B cell (primary cell): Measurements from ENCODE around the gene CTNNBL1. TPM values are rescaled to one million over a fixed set of nuclear protein-coding genes. Genes with fewer than 3 reads are reported as not detected.

Experiments
- ATAC-seq: fragments of 200-7000 bp; cut with Tn5 transposase; one replicate; pipeline ENCODE4 v1.10.0; 2021; ENCODE audit warnings: low read depth, mild to moderate bottlenecking, moderate number of reproducible peaks, moderate library complexity
- CTCF ChIA-PET: fragments of 350-600 bp; sonication (Branson Sonifier 250); formaldehyde crosslinking; loops from one replicate; lab custom pipeline; 2021; ENCODE audit warnings: antibody characterized with exemption, inconsistent platforms; lab: Charles Lee
- POLR2A ChIA-PET: fragments of 350-600 bp; sonication (Branson Sonifier 250); formaldehyde crosslinking; loops from one replicate; lab custom pipeline; 2021; ENCODE audit warnings: antibody characterized with exemption; lab: Charles Lee
- DNase-seq: peaks from one replicate; pipeline ENCODE4 v3.0.0; 2013
- H2AFZ ChIP-seq: 2 replicates; pipeline ENCODE4 v1.6.1; 2012; ENCODE audit warnings: mild to moderate bottlenecking, low read depth, low read length; ENCODE audit not compliant: insufficient read depth, poor library complexity, severe bottlenecking
- H3K27ac ChIP-seq, 2 donors: 1 replicate in 1 of 2; 2 replicates in 1 of 2; pipeline ENCODE4 v1.5.1; 2012 to 2013; ENCODE audit warnings: low read length in 2 of 2, mild to moderate bottlenecking in 2 of 2, moderate library complexity in 1 of 2
- H3K27me3 ChIP-seq, 4 experiments: fragments of 200-600 bp in 1 of 4; sonication (generic) in 1 of 4; replicated peaks in 1 of 4; 1 replicate in 2 of 4; 2 replicates in 2 of 4; pipeline versions ENCODE4 v1.6.1 to v1.7.0; 2013 to 2016; ENCODE audit warnings: low read length in 3 of 4, mild to moderate bottlenecking in 2 of 4, mixed read lengths in 1 of 4, moderate library complexity in 1 of 4; ENCODE audit not compliant: insufficient read depth in 4 of 4, control insufficient read depth in 3 of 4; ENCODE audit errors: control extremely low read depth in 1 of 4
- H3K36me3 ChIP-seq, 2 experiments: replicated peaks in 1 of 2; 1 replicate in 1 of 2; 2 replicates in 1 of 2; pipeline versions ENCODE4 v1.6.1 to v1.7.1; 2013; ENCODE audit warnings: low read length in 1 of 2; ENCODE audit not compliant: insufficient read depth in 2 of 2, control insufficient read depth in 1 of 2; ENCODE audit errors: control extremely low read depth in 1 of 2, extremely low read depth in 1 of 2
- H3K4me1 ChIP-seq, 2 donors: fragments of 200-600 bp in 1 of 2; sonication (generic) in 1 of 2; 1 replicate in 1 of 2; 2 replicates in 1 of 2; pipeline versions ENCODE4 v1.5.1 to v1.6.1; 2013 to 2017; ENCODE audit warnings: low read length in 2 of 2; ENCODE audit not compliant: control insufficient read depth in 2 of 2, insufficient read depth in 2 of 2
- H3K4me2 ChIP-seq: replicated peaks from 2 replicates; pipeline ENCODE3; 2012; ENCODE audit warnings: mild to moderate bottlenecking, low read depth, low read length; ENCODE audit not compliant: poor library complexity, severe bottlenecking
- H3K4me3 ChIP-seq, 5 experiments: fragments of 200-600 bp in 1 of 5; sonication (generic) in 1 of 5; 1 replicate in 3 of 5; 2 replicates in 2 of 5; pipeline versions ENCODE4 v1.5.1 to v1.7.0; 2011 to 2016; ENCODE audit warnings: low read length in 4 of 5, mild to moderate bottlenecking in 4 of 5, low read depth in 2 of 5, control low read depth in 1 of 5, moderate library complexity in 1 of 5; ENCODE audit not compliant: insufficient read depth in 1 of 5; ENCODE audit errors: control extremely low read depth in 1 of 5, extremely low read depth in 1 of 5
- H3K79me2 ChIP-seq: fragments of 200-600 bp; sonication (generic); one replicate; pipeline ENCODE4 v1.6.0; 2016; ENCODE audit warnings: low read length; ENCODE audit not compliant: control insufficient read depth, insufficient read depth
- H3K9ac ChIP-seq: fragments of 200-600 bp; sonication (generic); 2 replicates; pipeline ENCODE4 v1.6.1; 2017; ENCODE audit warnings: mild to moderate bottlenecking, low read length, moderate library complexity
- H3K9me3 ChIP-seq, 3 donors: one replicate each; pipeline versions ENCODE4 v1.6.1 to v1.7.1; 2013; ENCODE audit warnings: low read length in 2 of 3; ENCODE audit not compliant: control insufficient read depth in 2 of 3, insufficient read depth in 1 of 3; ENCODE audit errors: control extremely low read depth in 1 of 3
- H4K20me1 ChIP-seq: 2 replicates; pipeline ENCODE4 v1.6.0; 2012; ENCODE audit warnings: mild to moderate bottlenecking, low read length; ENCODE audit not compliant: insufficient read depth, control insufficient read depth, poor library complexity, severe bottlenecking
- H3K27ac Mint-ChIP-seq: one replicate; pipeline ENCODE4 v1.8.0; 2021; ENCODE audit warnings: mixed read lengths
- H3K27me3 Mint-ChIP-seq: one replicate; pipeline ENCODE4 v1.8.0; 2021; ENCODE audit warnings: mixed read lengths
- H3K4me1 Mint-ChIP-seq: one replicate; pipeline ENCODE4 v1.8.0; 2021; ENCODE audit warnings: mixed read lengths
- H3K4me3 Mint-ChIP-seq: one replicate; pipeline ENCODE4 v1.8.0; 2021; ENCODE audit warnings: mixed read lengths
- H3K9me3 Mint-ChIP-seq: one replicate; pipeline ENCODE4 v1.8.0; 2022; ENCODE audit warnings: mixed read lengths; ENCODE audit not compliant: insufficient read depth
- EZH2 ChIP-seq: IDR thresholded peaks from 2 replicates; pipeline ENCODE4 v1.6.1; 2012; ENCODE audit warnings: borderline replicate concordance, low read depth, mild to moderate bottlenecking, moderate library complexity, low read length; ENCODE audit not compliant: insufficient read depth, poor library complexity, severe bottlenecking
- whole genome bisulfite sequencing: methylation state at CpG from one replicate; pipeline ENCODE4 v1.1.5; 2013; ENCODE audit warnings: missing lambda C conversion rate; ENCODE audit not compliant: insufficient coverage; 5-methylcytosine and 5-hydroxymethylcytosine counted together
- intact Hi-C: fragments of 100-400 bp; cut with micrococcal nuclease; formaldehyde crosslinking; loops from one replicate; pipeline ENCODE4 v1.10.0; 2022
- polyA plus RNA-seq: library from polyadenylated mRNA; depleted of rRNA; stranded (reverse); fragments of >200 nt; gene quantifications from 2 replicates; pipeline ENCODE4 v1.2.3, GENCODE V29; 2012
- total RNA-seq, 2 donors: library from RNA; stranded (reverse); fragments of 120-200 nt in 1 of 2; gene quantifications; 1 replicate in 1 of 2; 2 replicates in 1 of 2; pipeline versions ENCODE4 v1.2.3 to v1.2.4, GENCODE V29; 2013 to 2022
- TF ChIP-seq, protein P1 (sequence below): fragments of 200-600 bp; IDR thresholded peaks from one replicate; pipeline ENCODE4 v1.8.0; 2022; ENCODE audit warnings: antibody characterized with exemption, mild to moderate bottlenecking

The CTNNBL1 gene
- total and polyA plus RNA-seq, 2 donors (not counting 1 experiment from before 2014, with no cell fraction given), result 25.3 to 64.7 TPM

DNA sequence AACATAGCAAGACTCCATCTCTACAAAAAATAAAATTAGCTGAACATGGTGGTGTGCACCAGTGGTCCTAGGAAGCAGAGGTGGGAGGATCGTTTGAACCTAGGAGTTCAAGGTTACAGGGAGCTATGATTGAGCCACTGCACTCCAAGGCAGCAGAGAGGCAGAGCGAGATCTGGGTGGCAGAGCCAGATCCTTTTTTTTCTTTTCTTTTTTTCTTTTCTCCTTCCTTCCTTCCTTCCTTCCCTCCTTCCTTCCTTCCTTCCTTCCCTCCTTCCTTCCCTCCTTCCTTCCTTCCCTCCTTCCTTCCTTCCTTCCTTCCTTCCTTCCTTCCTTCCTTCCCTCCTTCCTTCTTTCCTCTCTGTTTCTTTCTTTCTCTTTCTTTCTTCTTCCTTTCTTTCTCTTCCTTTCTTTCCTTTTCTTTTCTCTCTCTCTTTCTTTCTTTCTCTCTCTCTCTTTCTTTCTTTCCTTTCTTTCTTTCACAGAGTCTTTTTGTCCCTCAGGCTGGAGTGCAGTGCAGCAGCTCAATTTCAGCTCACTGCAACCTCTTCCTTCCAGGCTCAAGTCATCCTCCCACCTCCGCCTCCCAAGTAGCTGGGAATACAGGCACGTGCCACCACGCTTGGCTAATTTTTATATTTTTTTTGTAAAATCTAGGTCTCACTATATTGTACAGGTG lies 199.9 kb downstream of the CTNNBL1 start:
- POLR2A ChIA-PET, result interaction anchor here (0.6 kb wide), 1 partner anchor 98 kb away, joined by 3 read pairs; no protein-coding TSS in a partner anchor
- Histone ChIP-seq H2AFZ (no peak overlapping the region), H3K4me2 (no peak overlapping the region), H3K79me2 (no peaks in the 10 kb centered on the region), H3K27ac (no peak overlapping the region), H3K4me3 (no peak overlapping the region), H4K20me1 (no peaks in the 10 kb centered on the region), H3K4me1 (no peaks in the 10 kb centered on the region), H3K9ac (no peak overlapping the region), H3K9me3 (no peaks in the 10 kb centered on the region), H3K27me3 (no peaks in the 10 kb centered on the region), H3K36me3 (no peaks in the 10 kb centered on the region)
- Mint-ChIP-seq H3K9me3 (no peaks in the 10 kb centered on the region), H3K27me3 (peaks cover 3% of the 10 kb centered on the region), H3K4me1 (peaks cover 4% of the 10 kb centered on the region), H3K4me3 (no peak overlapping the region), H3K27ac (no peak overlapping the region)
- WGBS, result 100% methylated on average over 1 of the region's 5 CpGs
- ATAC-seq (no peak), DNase-seq (no peak)
- TF ChIP-seq, protein P1, sequence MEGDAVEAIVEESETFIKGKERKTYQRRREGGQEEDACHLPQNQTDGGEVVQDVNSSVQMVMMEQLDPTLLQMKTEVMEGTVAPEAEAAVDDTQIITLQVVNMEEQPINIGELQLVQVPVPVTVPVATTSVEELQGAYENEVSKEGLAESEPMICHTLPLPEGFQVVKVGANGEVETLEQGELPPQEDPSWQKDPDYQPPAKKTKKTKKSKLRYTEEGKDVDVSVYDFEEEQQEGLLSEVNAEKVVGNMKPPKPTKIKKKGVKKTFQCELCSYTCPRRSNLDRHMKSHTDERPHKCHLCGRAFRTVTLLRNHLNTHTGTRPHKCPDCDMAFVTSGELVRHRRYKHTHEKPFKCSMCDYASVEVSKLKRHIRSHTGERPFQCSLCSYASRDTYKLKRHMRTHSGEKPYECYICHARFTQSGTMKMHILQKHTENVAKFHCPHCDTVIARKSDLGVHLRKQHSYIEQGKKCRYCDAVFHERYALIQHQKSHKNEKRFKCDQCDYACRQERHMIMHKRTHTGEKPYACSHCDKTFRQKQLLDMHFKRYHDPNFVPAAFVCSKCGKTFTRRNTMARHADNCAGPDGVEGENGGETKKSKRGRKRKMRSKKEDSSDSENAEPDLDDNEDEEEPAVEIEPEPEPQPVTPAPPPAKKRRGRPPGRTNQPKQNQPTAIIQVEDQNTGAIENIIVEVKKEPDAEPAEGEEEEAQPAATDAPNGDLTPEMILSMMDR, result no peak
- TF ChIP-seq EZH2, result no peak
- intact Hi-C loops, result no loop called here
- CTCF ChIA-PET, result no interaction called here

DNA sequence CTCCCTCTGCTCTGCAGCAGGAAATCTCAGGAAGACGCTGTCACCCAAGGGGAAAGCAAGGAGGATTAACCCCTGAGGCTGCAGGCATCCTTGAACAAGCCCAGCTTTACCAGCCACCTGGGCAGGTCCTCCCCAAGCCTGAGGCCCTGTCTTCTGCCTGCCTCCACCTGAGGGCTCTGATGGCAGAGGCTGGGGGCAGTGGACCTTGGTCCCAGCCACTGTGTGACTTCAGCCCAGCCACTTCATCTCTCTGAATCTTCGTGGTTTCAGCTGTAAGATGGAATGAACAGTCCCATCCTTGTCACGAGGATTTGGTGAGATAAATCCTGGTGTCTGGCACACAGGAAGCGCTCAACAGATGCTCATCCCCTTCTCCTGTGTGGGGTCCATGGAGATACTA lies 200.6 kb downstream of the CTNNBL1 start:
- H3K4me1 Mint-ChIP-seq, result peaks cover 4% of the 10 kb centered on the region
- 91% methylated on average over 4 of the region's 4 CpGs for WGBS

More for the DNA sequence above, 200.6 kb downstream of the CTNNBL1 start:
- Mint-ChIP-seq H3K9me3 (no peaks in the 10 kb centered on the region), H3K4me3 (no peak overlapping the region), H3K27ac (no peak overlapping the region), H3K27me3 (peaks cover 7% of the 10 kb centered on the region)
- H4K20me1 ChIP-seq, result no peaks in the 10 kb centered on the region
- no peaks in the 10 kb centered on the region for H3K79me2 ChIP-seq
- H3K4me2 ChIP-seq, result no peak overlapping the region
- H3K36me3 ChIP-seq, result no peaks in the 10 kb centered on the region
- ChIA-PET POLR2A (no interaction called here), CTCF (no interaction called here)
- DNase-seq, result no peak
- no peak overlapping the region for H3K4me3 ChIP-seq
- ATAC-seq, result no peak
- no peak overlapping the region for H3K27ac ChIP-seq
- TF ChIP-seq, protein P1, result no peak
- TF ChIP-seq EZH2, result no peak
- no peaks in the 10 kb centered on the region for H3K27me3 ChIP-seq
- intact Hi-C loops, result no loop called here
- H2AFZ ChIP-seq, result no peak overlapping the region
- no peaks in the 10 kb centered on the region for H3K4me1 ChIP-seq
- no peaks in the 10 kb centered on the region for H3K9me3 ChIP-seq
- H3K9ac ChIP-seq, result no peak overlapping the region
